ENCODE data around the gene C19orf67. TPM values are rescaled to one million over a fixed set of nuclear protein-coding genes. Genes with fewer than 3 reads are reported as not detected.

Gene C19orf67
- total RNA-seq, 1 experiment from 2014 or later = not detected

DNA sequence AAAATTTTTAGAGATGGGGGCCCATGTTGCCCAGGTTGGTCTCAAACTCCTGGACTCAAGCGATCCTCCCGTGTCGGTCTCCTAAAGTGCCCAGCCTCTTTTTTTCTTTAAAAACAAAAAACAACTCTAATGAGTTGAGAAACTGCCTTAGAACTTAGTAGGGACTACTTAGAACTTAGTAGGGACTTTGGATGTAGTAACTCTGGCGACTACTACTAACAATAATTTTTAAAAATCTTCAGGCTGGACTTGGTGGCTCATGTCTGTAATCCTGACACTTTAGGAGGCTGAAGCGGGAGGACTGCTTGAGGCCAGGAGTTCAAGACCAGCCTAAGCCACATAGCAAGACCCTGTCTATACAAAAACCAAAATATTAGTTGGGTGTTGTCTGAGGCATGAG is 515 bp upstream of the C19orf67 start:
- DNase-seq (ENCODE audit: low read depth) = no peak

DNA sequence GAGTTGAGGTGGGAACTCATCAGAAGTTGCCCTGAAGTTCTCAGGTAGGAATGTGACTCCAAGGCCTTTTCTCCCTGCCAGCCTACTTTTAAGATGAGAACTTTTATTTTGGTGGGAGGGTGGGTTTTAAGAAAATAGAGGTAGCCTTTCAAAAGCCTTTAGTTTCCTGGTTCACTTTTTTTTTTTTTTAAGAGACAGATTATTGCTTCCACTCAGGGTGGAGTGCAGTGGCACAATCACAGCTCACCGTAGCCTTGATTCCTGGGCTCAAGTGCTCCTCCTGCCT is 3.0 kb downstream of the C19orf67 start:
- no peak for DNase-seq (ENCODE audit: low read depth)

DNA sequence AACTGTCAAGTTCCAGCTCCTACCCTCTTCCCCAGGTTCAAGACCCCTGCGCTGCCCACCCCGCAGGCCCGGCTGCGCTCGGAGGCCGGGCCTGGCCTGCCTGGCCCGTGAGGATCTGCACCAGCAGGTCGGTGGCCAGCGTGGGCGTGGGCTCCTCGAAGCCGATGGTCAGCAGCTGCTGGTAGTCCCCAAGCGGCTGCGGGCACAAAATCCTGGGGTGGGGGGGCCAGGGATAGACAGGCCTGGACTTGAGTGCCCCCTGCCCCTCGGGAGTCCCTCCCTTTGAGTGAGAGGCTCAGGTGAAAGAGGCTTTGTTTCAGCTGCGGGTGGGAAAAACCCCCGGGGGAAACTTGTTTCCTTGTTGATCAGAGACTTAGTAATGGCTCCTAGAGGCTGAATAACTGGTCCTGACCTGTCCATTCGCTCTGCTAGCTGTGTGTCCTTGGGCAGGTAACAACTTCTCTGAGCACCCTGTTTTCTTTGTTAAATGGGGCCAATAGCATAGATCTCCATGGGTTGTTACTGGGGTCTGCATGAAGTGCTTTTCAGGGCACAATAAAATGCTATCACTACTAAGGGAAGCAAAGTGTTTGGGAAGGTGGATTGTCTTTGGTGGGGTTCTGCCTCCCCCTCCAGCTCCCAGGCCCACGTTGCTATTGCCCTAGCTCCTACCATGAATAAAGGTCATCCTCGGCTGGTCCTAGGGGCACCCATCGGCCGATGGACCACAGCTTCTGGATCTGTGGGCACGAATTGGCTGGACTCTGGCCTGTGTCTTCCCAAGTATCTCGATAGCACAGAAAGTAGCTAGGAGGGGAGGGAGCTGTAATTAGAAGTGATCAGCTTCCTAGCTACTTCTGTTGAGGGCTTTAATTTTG is 3.5 kb downstream of the C19orf67 start:
- DNase-seq (ENCODE audit: low read depth) = peak; percentile 45

DNA sequence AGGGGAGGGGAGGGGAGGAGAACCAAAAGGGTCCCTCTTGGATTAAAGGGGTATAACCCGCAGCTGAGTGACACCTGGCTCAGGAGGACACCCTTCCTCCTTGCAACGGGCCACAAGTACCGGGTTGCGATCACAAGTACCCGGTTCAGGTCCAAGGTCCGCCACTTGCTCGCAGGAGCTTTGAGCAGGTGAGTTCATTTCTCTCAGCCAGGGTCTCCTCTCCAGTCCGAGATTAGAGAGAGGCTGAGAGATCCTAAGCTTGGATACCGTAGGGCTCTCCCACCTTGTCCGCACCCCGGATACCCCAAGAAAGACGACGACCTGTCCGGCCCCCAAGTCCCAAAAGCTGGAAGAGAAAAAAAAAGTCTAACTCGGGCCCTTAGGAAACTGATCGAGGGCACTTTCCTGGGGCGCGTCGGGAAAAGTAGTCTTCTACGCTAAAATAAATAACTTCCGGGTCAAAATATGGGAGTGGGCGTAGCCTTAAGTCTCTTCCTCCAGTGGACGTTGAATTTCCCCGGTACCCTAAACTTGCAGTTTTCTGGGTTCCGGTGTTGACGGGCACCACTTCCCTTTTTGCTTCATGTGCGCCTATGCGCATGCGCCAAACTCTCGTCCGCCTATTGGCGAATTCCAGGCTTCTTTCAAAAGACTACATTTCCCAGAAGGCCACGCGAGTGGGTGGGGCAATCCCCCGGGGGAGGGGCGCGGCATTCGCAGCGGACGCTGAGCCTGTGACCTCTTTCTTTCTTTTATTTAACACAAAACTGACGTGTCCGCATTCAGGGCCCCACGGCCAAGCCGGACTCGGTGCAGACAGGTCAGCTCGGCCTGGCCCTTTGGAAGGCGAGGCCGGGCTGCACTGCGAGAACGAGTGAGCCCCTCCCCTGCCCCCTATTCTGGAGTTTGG is 4.4 kb downstream of the C19orf67 start:
- DNase-seq (ENCODE audit: low read depth) = peak; percentile 99

DNA sequence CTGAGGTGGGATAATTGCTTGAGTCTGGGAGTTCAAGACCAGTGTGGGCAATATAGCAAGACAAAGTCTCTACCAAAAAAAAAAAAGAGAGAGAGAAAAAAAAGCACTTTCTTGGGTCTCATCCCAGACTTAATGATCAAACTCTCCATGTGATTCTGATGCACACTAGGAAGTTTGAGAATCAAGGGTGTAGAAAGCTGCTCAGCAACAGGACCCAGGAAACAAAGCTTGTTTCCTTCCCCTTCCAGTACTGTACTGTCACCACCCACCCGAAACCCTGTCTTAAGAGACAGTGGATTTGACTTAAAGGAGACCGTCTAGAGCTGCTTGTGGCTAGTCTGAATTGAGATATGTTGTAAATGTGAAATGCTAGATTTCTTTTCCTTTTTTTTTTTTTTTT is 7.2 kb downstream of the C19orf67 start:
- no peak for DNase-seq (ENCODE audit: low read depth)

DNA sequence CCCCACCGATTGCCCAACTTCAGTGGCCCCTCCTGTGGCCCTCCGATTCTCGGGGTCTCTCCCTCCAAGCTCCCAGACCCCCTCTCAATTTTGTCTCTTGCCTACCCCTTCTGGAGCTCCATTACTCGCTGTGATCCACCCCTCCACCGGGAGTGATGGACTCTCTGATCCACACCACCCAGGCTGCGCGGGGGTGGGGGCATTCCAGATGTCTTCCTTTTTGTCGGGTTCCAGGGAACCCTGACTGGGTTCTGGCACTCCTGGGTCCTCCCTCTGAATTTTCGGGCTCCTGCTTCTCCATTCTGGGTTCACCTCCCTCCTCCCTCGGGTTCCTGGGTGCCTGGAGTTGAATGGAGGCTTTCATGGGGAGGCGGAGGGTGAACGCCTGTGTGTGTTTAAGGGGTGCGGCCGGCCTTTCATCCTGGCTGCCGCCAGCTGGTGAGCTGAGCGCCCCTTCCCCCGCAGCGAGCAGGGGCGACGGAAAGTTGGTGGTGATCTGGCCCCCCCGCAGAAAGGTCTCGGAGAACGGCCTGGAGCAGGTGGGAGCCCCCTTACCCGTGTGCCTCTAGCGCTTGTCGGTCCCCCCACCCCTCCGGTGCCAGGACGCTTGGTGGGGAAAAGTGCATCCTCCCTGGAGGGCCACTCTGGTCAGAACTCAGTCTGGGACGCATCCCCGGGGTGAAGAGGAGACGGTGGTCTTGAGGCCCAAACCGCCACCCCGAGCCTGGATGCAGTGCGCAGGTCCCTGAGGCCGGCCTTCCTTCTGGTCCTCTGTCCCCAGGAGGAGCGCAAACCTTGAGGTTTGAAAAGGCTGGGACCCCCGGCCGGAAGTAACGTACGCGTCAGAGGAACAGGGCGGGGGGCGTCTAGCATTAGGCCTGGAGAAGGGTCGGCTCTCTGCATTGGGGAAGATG is 11.4 kb downstream of the C19orf67 start:
- DNase-seq (ENCODE audit: low read depth) = no peak

DNA sequence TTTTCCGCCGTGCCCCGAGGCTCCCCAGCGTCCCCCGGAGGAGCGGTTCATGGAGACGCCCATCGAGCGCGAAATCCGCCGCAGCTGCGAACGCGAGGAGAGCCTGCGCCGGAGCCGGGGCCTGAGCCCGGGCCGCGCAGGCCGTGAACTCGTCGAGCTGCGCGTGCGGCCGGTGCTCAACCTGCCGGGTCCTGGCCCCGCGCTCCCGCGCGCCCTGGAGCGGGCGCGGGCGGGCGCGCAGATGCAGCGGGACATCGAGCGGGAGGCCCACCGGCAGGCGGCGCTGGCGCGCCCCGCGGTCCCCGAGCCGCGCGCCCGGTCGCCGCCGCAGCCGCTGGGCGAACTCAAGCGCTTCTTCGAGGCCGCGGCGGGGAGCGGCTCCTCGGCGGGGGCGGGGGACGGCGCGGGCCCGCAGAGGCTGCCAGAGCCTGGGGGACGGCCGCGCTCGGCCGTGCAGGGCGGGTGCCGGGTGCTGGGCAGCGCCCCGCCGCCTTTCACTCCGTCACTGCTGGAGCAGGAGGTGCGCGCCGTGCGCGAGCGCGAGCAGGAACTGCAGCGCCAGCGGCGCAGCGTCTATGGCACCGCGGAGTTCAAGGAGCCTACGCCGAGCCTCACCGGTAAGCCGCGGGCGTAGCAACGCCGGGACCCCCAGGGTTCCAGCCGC is 12.2 kb downstream of the C19orf67 start:
- peak; percentile 61 for DNase-seq (ENCODE audit: low read depth)

DNA sequence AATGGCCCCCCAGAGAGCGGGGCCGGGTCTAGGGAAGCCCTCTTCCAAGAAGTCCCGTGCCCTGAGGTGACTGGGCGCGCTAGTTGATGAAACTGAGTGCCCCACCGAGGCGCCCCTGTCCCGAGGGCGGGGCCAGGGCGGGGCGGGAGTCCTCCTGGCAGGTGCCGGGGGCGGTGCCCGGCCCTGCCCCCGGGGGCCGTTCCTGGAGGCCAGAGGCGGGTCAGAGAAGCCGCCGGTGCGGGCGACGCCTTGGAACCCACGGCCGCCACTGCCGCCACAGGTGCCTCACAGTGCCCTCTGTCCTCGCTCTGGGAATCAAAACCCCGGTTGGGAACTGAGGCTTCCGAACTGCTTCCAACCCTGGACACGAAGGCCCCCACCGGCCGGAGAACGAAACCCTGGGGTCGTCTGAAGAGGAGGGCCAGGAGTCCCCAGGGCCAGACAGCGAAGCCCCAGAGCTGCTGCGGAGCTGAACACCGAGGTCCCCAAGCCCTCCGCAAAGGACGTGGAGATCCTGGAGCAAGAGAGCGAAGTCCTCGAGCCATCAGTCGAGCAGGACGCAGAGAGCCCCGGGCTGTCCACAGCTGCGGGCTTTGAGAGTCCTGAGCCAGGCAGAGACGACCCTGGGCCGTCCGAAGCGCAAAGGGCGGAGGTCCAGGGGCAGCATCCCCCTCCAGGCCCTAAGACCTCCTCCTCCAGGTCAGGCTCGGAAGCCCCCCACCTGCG is 12.9 kb downstream of the C19orf67 start, which contains the start of gene MISP3:
TSS of gene MISP3 (plus strand) at position 252 of the 726 bp plus-strand sequence. CDS start 524 bp downstream, outside the sequence.
- no peak for DNase-seq (ENCODE audit: low read depth)

DNA sequence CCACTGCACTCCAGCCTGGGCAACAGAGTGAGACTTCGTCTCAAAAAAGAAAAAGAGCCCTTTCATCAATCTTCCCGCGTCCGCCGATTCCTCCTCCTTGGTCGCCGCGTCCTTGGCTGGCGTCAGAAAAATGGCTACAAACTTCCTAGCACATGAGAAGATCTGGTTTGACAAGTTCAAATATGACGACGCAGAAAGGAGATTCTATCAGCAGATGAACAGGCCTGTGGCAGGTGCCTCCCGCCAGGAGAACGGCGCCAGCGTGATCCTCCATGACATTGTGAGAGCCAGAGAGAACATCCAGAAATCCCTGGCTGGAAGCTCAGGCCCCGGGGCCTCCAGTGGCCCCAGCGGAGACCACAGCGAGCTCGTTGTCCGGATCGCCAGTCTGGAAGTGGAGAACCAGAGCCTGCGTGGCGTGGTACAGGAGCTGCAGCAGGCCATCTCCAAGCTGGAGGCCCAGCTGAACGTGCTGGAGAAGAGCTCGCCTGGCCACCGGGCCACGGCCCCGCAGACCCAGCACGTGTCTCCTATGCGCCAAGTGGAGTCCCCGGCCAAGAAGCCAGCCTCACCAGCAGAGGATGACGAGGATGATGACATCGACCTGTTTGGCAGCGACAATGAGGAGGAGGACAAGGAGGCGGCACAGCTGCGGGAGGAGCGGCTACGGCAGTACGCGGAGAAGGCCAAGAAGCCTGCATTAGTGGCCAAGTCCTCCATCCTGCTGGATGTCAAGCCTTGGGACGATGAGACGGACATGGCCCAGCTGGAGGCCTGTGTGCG is 15.1 kb downstream of the C19orf67 start:
- DNase-seq (ENCODE audit: low read depth) = no peak

DNA sequence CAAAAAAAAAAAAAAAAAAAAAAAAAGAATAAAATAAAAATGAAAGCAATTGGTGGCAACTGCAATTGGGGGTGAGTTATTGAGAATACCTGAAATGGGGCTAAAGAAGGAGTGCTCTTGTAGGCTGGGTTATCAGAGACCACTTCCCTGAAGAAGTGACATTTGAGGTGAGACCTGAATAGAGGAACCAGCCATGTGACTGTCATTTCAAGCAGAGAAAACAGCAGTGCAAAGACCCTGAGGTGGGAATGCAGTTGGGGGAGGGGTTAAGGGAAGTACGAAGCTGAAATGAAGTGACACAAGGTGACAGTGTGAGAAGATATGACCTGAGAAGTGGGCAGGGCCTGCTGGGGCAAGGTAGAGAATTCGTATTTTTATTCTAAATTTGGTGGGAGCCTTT is 19.4 kb downstream of the C19orf67 start:
- no peak for DNase-seq (ENCODE audit: low read depth)

DNA sequence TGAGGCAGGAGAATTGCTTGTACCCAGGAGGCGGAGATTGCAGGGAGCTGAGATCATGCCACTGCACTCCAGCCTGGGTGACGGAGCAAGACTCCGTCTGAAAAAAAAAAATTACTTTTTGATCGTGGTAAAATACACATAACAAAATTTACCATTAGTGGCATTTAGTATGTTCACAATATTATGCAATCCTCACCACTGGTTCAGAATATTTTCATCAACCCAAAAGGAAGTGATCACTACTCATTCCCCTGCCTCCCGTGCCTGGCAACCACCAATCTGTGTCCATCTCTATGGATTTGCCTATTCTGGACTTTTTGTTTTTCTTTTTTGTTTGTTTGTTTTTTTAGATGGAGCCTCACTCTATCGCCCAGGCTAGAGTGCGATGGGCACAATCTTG is 22.5 kb downstream of the C19orf67 start:
- no peak for DNase-seq (ENCODE audit: low read depth)

DNA sequence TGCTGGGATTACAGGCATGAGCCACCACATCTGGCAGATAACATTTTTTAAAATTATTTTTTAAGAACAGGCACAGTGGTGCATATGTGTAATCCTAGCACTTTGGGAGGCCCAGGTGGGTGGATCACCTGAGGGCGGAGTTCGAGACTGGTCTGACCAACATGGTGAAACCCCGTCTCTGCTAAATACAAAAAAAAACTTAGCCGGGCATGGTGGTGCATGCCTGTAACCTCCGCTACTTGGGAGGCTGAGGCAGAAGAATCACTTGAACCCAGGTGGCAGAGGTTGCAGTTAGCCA is 23.1 kb downstream of the C19orf67 start:
- no peak for DNase-seq (ENCODE audit: low read depth)

DNA sequence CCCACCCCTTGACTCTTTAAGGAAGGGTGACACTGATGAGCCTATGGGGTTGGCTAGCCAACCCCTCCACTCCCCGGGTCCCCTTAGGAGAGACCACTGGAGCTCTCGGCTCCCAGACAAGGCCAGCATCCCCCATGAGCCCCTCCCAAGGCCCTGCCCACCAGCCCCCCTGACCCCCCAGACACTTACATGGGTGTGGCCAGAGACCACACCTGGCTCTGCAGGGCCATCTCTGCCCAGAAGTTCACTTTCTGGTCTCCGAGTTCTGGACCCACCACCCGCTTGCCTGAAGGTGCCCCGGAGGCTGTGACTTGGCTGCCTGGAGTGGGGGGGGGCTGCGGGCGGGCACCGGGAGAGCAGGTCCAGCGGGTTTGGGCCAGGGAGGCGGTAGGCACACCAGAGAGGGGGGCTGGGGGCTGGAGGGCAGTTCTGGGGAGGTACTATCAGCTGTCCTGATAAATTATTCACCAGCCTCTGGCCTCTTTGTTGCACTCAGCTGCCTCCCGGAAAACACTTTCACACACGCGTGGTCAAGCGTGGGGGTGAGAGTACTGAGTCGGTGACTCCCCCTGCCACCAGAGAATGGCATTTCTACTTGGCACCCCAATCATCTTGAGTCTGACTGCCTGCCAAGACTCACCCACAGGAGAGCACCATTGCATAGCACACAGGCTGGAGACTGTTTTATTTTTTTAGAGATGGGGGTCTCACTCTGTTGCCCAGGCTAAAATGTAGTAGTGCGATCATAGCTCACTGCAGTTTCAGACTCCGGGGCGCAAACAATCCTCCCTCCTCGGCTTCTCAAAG is 23.6 kb downstream of the C19orf67 start, which contains the start of gene PALM3:
TSS of gene PALM3 (minus strand) at position 326 of the 807 bp plus-strand sequence. CDS start at position 230, 96 bp downstream.
- no peak for DNase-seq (ENCODE audit: low read depth)

DNA sequence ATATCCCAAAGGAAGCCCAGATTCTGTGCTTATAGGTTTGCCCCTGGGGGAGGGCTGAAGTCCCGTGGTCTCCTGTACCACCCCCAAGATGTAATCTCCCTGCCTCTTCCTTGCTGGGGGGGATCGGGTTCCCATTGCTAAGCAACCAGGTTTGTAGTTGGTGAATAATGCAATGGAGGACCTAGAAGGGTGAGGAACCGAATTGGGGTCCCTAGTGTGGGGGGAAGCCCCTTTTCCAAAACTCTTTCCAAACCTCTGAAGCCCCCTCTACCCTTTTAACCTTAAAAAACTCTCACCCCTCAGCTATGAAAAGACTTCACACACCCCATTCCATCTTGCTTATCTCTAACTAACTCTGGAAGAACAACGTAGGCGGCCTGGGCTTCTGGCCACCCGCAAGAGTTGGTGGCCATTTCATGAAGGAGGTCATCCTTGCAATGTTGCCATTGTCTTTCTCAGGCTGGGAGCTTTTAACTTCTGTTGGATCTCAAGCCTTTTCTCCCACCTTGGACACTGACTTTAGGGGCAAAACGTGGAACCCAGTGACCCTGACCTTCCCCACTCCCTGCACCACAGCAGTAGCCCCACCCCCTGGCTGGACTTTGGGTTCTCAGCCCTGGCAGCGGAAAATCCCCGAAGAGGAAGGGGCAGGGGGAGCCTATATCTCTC is 24.4 kb downstream of the C19orf67 start:
- DNase-seq (ENCODE audit: low read depth) = no peak

DNA sequence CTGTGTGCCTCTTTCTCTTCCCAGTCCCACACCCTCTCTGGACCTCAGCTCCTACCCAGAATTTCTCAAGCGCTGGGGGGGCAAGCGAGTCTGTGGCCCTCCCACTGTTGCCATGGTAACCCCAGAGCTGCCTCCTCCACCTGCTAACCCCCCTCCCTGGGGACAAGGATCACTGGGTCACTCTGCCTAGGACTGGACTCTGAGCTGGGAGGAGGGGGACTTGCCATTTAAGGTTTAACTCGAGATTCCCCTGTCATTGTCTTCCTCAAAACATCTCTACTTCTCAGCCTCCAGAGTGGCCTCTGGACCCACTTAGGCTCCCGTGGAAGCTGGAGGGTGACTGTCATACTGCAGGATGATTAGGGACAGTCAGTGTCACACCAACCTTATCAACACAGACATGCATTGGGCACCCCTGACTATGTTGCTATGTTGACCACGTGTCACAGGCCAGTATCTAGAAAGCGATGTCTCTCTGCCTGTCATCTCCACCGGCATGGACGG is 25.9 kb downstream of the C19orf67 start:
- DNase-seq (ENCODE audit: low read depth) = no peak

DNA sequence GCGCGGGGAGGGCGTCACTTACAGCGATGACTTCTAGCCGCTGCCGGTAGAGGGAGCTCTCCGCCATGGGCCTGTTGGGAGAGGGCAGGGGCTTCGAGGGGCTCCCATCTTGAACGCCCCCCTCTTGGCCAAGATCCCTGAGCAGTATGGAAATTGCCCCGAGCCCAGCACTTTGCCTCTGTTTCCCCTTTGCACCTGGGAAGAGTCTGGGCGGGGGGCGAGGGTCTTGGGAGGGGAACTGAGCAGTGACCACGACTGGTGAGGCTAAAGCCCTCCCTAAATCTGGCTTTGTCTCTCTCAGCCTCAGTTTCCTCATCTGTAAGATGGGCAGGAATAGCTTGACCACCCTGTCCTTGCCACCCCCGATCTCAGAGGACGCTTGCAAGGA is 26.5 kb downstream of the C19orf67 start:
- DNase-seq (ENCODE audit: low read depth) = no peak

DNA sequence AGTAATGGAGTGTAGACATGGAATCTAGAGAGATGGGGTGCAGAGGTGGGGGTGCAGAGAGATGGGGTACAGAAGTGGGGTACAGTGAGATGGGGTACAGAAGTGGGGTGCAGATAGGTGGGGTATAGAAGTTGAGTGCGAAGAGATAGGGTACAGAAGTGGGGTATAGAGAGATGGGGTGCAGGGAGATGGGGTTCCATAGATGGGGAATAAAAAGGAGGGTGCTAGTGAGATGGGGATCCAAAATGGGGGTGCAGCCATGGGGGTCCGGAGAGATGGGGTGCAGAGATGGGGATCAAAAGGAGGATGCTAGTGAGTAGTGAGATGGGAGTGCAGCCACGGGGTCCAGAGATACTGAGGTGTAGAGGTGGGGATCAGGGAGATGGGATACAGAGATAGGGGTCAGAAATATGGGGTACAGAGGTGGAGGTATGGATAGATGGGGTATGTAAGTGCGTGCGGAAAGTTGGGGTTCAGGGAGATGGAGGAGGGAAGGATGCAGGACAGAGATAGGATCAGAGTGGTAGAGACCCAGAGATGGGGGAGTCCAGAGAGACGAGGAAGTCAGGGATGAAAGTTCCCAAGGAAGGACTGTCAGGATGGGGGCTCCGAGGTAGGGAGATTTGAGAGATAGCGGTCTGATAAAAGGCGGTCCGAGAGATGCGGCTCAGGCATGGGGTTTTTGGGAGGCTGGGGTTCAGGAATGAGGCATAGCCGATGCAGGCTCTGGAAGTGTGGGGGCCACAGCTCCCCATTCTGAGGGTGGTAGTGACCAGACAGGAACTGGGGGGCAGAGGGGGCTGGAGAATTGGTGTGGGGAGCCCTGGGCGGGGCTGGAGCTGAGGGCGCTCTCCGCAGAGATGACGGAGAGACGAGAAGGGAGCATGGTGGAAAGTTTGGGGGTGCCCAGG is 27.1 kb downstream of the C19orf67 start:
- no peak for DNase-seq (ENCODE audit: low read depth)

Measured in LHCN-M2 (cell line).